IMR-90 (cell line): Measurements from ENCODE around the gene ITPRID1.

Source experiments
- BHLHE40 ChIP-seq: fragments of 150-350 bp; IDR thresholded peaks from 2 replicates; pipeline ENCODE4 v1.6.1; 2016; ENCODE audit warnings: mild to moderate bottlenecking, low read depth, low read length
- CEBPB ChIP-seq: IDR thresholded peaks from 2 replicates; pipeline ENCODE4 v1.6.1; 2012; ENCODE audit warnings: low read depth, low read length, improper control_type of control experiment
- CTCF ChIP-seq: conservative IDR thresholded peaks from 2 replicates; pipeline ENCODE4 v1.5.1; 2012; ENCODE audit warnings: mild to moderate bottlenecking, low read depth, low read length, improper control_type of control experiment
- MAFK ChIP-seq: IDR thresholded peaks from 2 replicates; pipeline ENCODE4 v1.6.1; 2012; ENCODE audit warnings: low read depth, low read length, improper control_type of control experiment
- MAZ ChIP-seq: IDR thresholded peaks from 2 replicates; pipeline ENCODE4 v1.6.1; 2012; ENCODE audit warnings: low read depth, mild to moderate bottlenecking, low read length, improper control_type of control experiment, moderate library complexity, borderline replicate concordance
- POLR2A ChIP-seq: IDR thresholded peaks from 2 replicates; pipeline ENCODE4 v1.6.1; 2012; ENCODE audit warnings: mild to moderate bottlenecking, low read depth, low read length
- RAD21 ChIP-seq: IDR thresholded peaks from 2 replicates; pipeline ENCODE4 v1.6.1; 2012; ENCODE audit warnings: low read length, improper control_type of control experiment
- RCOR1 ChIP-seq: IDR thresholded peaks from 2 replicates; pipeline ENCODE4 v1.6.1; 2012; ENCODE audit warnings: mild to moderate bottlenecking, low read length, improper control_type of control experiment; ENCODE audit not compliant: insufficient replicate concordance
- RFX5 ChIP-seq: IDR thresholded peaks from 2 replicates; pipeline ENCODE4 v1.8.0; 2012; ENCODE audit warnings: low read depth, mild to moderate bottlenecking, low read length, moderate library complexity
- TF ChIP-seq, protein P1 (sequence below): fragments of 150-350 bp; IDR thresholded peaks from 2 replicates; pipeline ENCODE4 v1.6.1; 2017; ENCODE audit warnings: mild to moderate bottlenecking, antibody characterized with exemption, low read length, low read depth

GRCh38 chr7:31475368-31475767 lies 38.5 kb upstream of the ITPRID1 start:
- TF ChIP-seq CTCF (no peak), RFX5 (no peak), MAZ (no peak), POLR2A (no peak), MAFK (no peak), RCOR1 (no peak), RAD21 (no peak), CEBPB (no peak), BHLHE40 (no peak)
- TF ChIP-seq, protein P1, sequence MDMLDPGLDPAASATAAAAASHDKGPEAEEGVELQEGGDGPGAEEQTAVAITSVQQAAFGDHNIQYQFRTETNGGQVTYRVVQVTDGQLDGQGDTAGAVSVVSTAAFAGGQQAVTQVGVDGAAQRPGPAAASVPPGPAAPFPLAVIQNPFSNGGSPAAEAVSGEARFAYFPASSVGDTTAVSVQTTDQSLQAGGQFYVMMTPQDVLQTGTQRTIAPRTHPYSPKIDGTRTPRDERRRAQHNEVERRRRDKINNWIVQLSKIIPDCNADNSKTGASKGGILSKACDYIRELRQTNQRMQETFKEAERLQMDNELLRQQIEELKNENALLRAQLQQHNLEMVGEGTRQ: no peak
